Aorta (tissue), 5 donors: ENCODE results near the gene ACSL6. TPM values are rescaled to one million over a fixed set of nuclear protein-coding genes. Genes with fewer than 3 reads are reported as not detected.
A peak's percentile ranks its signal among the peaks of the same experiment; 100 is the strongest.

Experiments
- ATAC-seq: fragments of 200-7000 bp; cut with Tn5 transposase; one replicate; pipeline ENCODE4 v1.9.1; 2022; ENCODE audit warnings: moderate library complexity; ENCODE audit not compliant: low FRiP score
- DNase-seq, 2 donors: peaks; one replicate each; pipeline ENCODE4 v3.0.0-alpha.2; 2020
- H3K27ac ChIP-seq, 2 donors: one replicate each; pipeline ENCODE4 v1.5.1; 2013; ENCODE audit warnings: low read length in 2 of 2, mild to moderate bottlenecking in 2 of 2, moderate library complexity in 2 of 2, control low read depth in 1 of 2, inconsistent platforms in 1 of 2, low read depth in 1 of 2
- H3K27me3 ChIP-seq, 2 donors: one replicate each; pipeline ENCODE4 v1.6.1; 2013; ENCODE audit warnings: control low read depth in 1 of 2, low read length in 1 of 2, mild to moderate bottlenecking in 1 of 2, moderate library complexity in 1 of 2; ENCODE audit not compliant: insufficient read depth in 2 of 2, control insufficient read depth in 1 of 2
- H3K36me3 ChIP-seq, 2 donors: one replicate each; pipeline ENCODE4 v1.6.1; 2013; ENCODE audit warnings: control low read depth in 1 of 2, low read length in 1 of 2, mild to moderate bottlenecking in 1 of 2; ENCODE audit not compliant: insufficient read depth in 2 of 2, control insufficient read depth in 1 of 2
- H3K4me1 ChIP-seq, 2 donors: one replicate each; pipeline ENCODE4 v1.6.1; 2013; ENCODE audit warnings: low read length in 2 of 2, control low read depth in 1 of 2, mild to moderate bottlenecking in 1 of 2, moderate library complexity in 1 of 2; ENCODE audit not compliant: insufficient read depth in 2 of 2, control insufficient read depth in 1 of 2
- H3K4me3 ChIP-seq, 2 donors: one replicate each; pipeline ENCODE4 v1.5.1; 2013; ENCODE audit warnings: low read length in 2 of 2, control low read depth in 1 of 2, mild to moderate bottlenecking in 1 of 2
- H3K9me3 ChIP-seq: one replicate; pipeline ENCODE4 v1.6.1; 2013; ENCODE audit warnings: mild to moderate bottlenecking, low read length; ENCODE audit not compliant: control insufficient read depth
- WGBS, 2 donors: extraction: QIAGEN DNeasy Blood & Tissue Kit; methylation state at CpG; one replicate each; pipeline ENCODE4 v1.1.7; 2013; 5-methylcytosine and 5-hydroxymethylcytosine counted together
- intact Hi-C, 2 donors: fragments of 100-400 bp; cut with DNase I; formaldehyde crosslinking; loops; one replicate each; pipeline versions ENCODE4 v1.14.2 to v1.15.0; 2022
- polyA plus RNA-seq, 2 donors: library from polyadenylated mRNA; stranded (reverse); fragments of 200-250 nt; gene quantifications; one replicate each; pipeline ENCODE4 v1.2.3, GENCODE V29; 2013
- total RNA-seq, 2 donors: library from RNA; stranded (reverse); fragmentation: NEBNext Ultra II Directional; extraction: Animal tissue kit (Norgen Biotek cat#: 25700); gene quantifications; one replicate each; pipeline ENCODE4 v1.2.1, GENCODE V29; 2021
- donor health status: healthy with polysubstance abuse.
- donor health status: Bipolar disorder and iron deficiency.
- donor health status: DM: no; HTN: no; CAD: no.
- donor health status: DM: no; HTN: no; CAD: no.
- donor health status: DM: yes; HTN: yes; CAD: no.

Gene ACSL6
- total and polyA plus RNA-seq, 4 donors, result 0.03 to 2.3 (median 0.27) TPM

DNA sequence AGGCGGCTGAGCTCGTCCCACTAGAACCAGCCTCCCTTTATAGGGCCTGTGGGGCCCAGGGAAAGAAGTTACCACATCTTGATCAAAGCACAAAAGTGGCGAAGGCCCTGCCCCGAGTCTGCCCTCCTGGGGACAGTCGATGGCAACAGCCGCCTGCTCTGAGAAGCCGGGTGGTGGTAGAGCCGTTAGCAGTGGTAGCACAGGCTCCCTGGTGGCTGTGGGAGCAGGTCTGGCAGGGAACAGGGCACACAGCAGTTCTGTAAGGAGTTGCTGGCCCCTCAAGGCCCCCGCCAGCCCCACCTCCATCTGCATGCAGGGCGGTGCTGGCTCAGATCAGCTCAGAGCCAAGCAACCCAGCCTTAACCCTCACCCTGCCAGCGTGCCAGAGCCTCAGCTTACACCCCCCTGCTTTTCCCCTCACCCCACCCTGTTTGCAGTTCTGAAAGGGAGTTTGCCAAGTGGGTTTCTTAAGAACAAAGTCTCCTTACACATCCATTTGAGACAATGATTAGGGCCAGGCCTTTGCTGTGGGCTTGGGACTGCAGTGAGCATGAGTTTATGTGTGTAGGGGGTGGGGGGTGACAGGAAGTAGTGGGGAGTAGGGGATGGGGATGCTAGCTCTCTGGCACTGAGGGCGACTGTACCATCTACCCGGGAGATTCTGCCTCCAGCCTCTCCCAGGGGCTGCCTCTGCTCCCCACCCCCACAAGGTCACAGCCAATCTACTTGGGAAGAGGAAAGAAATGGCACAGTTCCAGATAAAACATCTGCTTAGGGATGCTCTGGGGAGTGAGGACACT, 11.8 kb downstream of the ACSL6 start:
- H3K27ac ChIP-seq, result no peak overlapping the region
- H3K9me3 ChIP-seq, result no peaks in the 10 kb centered on the region
- H3K36me3 ChIP-seq, result no peaks in the 10 kb centered on the region
- intact Hi-C loops, result loop anchor here in 1 of 2 donors (10.0 kb wide), 2 partner anchors 165 to 185 kb away; no protein-coding TSS in a partner anchor
- no peaks in the 10 kb centered on the region for H3K4me1 ChIP-seq
- no peak overlapping the region for H3K4me3 ChIP-seq
- 54 to 62% methylated on average over 13 of the region's 13 CpGs for WGBS, 2 donors
- DNase-seq (peak; percentile 34 to 58), ATAC-seq (no peak)
- H3K27me3 ChIP-seq, result no peaks in the 10 kb centered on the region

- intact Hi-C loops, result loop anchor here in 1 of 2 donors (10.0 kb wide), 1 partner anchor 164 kb away; no protein-coding TSS in a partner anchor
- no peaks in the 10 kb centered on the region for H3K27me3 ChIP-seq
- no peaks in the 10 kb centered on the region for H3K9me3 ChIP-seq
- H3K4me3 ChIP-seq, result no peak overlapping the region
- H3K4me1 ChIP-seq, result no peaks in the 10 kb centered on the region
- no peak overlapping the region for H3K27ac ChIP-seq
- DNase-seq (no peak), ATAC-seq (no peak)
- WGBS, 2 donors, result 87 to 92% methylated on average over 2 of the region's 2 CpGs
- no peaks in the 10 kb centered on the region for H3K36me3 ChIP-seq
These were observed 12.4 kb downstream of the ACSL6 start for GRCh38 chr5:131999041-131999440.

DNA sequence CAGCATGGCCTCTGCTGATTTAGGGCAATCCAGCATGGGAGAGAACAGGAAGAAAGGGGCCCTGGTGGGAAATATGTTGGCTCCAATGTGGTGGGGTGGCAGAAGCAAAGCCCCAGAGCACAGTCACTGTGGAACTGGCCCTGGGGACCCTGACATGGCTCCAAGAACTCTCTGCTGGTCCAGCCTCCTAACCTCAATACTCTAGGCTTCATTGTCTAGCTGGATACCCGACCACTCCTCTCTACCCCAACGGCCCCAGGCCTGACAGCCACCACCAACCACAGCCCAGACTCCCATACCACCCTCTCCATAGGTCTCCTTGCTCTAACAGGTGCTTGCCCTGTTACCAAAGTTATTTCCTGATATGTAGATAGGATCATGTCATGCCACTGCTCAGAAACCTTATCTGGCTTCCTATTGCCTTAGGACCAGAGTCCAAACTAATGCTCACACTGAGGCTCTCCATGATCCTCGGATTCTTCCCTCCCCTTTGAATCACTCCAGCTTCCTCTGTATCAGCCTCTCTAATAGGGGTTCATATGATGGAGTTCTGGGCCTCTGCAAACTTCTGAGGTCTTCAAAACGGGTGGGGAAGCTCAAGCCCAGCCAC, 12.9 kb downstream of the ACSL6 start:
- no peaks in the 10 kb centered on the region for H3K9me3 ChIP-seq
- no peak overlapping the region for H3K27ac ChIP-seq
- intact Hi-C loops, result loop anchor here in 1 of 2 donors (10.0 kb wide), 1 partner anchor 164 kb away; no protein-coding TSS in a partner anchor
- 83 to 85% methylated on average over 4 of the region's 4 CpGs for WGBS, 2 donors
- no peaks in the 10 kb centered on the region for H3K27me3 ChIP-seq
- DNase-seq (peak in 1 of 2 donors; percentile 57), ATAC-seq (no peak)
- no peaks in the 10 kb centered on the region for H3K36me3 ChIP-seq
- H3K4me1 ChIP-seq, result no peaks in the 10 kb centered on the region
- no peak overlapping the region for H3K4me3 ChIP-seq

DNA sequence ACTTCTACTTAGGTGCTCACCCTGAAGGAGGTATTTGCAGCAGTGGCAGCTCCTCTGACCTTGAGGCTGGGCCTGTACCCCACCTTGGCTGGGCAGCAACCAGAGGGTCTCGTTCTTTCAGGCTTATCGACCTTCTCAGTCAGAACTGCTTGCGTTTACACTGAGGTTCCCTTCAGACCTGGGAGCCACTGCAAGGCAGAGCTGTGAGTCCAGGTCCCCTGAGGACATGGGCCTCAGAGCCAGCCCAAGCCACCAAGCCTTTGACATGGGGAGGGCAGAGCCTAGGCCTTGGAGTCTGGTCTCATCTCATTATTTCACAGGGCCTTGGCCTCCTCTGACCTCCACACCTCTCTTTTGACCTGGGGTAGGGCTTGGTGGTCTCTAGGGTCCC, 13.7 kb downstream of the ACSL6 start:
- Histone ChIP-seq H3K9me3 (no peaks in the 10 kb centered on the region), H3K36me3 (no peaks in the 10 kb centered on the region), H3K27me3 (no peaks in the 10 kb centered on the region), H3K27ac (no peak overlapping the region), H3K4me1 (no peaks in the 10 kb centered on the region), H3K4me3 (no peak overlapping the region)
- DNase-seq (peak in 1 of 2 donors; percentile 42), ATAC-seq (no peak)
- 96% methylated on average over 3 of the region's 3 CpGs for WGBS, 2 donors
- intact Hi-C loops, result loop anchor here in 1 of 2 donors (10.0 kb wide), 1 partner anchor 163 kb away; no protein-coding TSS in a partner anchor

DNA sequence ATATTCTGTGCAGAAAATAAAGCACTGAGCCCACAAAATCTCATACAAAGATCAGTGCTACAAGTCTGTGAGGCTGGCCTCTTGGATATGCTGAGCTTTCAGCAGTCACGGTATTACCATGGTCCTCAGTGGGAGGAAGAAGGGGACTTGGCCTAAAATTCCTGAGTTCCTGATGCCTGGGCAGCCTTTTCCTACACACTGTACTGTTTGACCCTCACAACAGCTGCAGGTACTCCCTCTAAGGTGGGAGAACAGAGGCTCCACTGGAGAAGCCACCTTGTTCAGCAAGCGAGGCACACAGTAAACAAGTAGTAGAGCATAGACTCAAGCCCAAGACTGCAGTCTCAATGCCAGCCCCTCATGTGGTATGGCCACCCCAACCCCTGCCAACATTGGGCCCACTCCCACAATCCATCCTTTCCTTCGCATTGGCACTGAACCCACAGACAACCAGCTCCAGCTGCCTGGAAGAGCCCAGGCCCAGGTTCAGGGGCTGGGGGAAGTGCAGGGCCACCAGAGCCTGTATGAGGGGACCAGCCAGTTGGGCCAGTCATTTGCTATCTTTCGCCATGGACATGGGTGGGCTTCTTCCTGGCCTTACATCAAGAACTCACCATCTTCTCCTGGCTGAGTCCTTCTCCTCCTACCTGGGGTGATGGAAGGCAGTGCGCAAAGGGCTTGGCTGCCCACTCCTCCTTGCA, 14.3 kb downstream of the ACSL6 start:
- no peak for ATAC-seq
- intact Hi-C loops, result loop anchor here in 1 of 2 donors (10.0 kb wide), 1 partner anchor 162 kb away; no protein-coding TSS in a partner anchor
- DNase-seq, result peak; percentile 16 to 27
- Histone ChIP-seq H3K9me3 (no peaks in the 10 kb centered on the region), H3K27ac (no peak overlapping the region), H3K4me3 (no peak overlapping the region), H3K36me3 (no peaks in the 10 kb centered on the region), H3K27me3 (no peaks in the 10 kb centered on the region), H3K4me1 (no peaks in the 10 kb centered on the region)
- 96 to 97% methylated on average over 5 of the region's 5 CpGs for WGBS, 2 donors

GRCh38 chr5:131996210-131997025, 15.0 kb downstream of the ACSL6 start:
- Histone ChIP-seq H3K36me3 (no peaks in the 10 kb centered on the region), H3K27me3 (no peaks in the 10 kb centered on the region), H3K9me3 (no peaks in the 10 kb centered on the region), H3K27ac (no peak overlapping the region), H3K4me3 (no peak overlapping the region), H3K4me1 (no peaks in the 10 kb centered on the region)
- DNase-seq (peak; percentile 13 to 24), ATAC-seq (no peak)
- intact Hi-C loops, result loop anchor here in 1 of 2 donors (10.0 kb wide), 1 partner anchor 162 kb away; no protein-coding TSS in a partner anchor
- WGBS, 2 donors, result 69 to 75% methylated on average over 6 of the region's 6 CpGs

DNA sequence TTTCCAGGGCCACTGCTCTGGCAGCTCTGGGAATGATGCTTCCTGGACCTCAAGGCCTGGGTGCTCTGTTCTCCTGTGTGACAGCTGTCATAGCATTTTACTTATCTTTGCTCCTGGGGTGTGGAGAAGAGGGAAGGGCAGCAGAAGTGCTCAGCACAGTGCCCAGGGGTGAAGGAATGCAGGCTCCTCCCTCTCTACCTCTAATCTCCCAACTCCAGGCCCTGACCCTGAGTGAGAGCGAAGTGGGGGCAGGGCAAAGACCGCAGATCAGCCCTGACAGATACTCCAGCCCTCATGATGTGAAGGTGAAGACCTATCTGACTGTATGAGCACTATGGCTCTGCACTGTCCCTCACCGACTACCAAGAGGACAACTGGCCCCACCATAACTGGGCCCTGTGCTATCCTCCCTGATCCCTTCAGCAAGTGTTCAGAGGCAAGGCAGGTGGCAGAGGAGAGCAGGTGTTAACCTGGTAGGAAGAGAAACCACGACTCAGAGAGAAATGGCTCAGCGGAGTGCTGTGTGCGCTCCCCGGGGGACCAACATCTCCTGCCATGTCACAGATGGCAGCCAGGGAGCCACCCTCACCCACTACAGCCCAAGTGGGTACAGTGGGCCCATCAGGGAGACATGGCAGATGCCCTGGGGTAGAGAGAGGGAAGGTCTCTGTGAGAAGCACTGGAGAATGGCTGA, 16.8 kb downstream of the ACSL6 start:
- Histone ChIP-seq H3K27me3 (no peaks in the 10 kb centered on the region), H3K9me3 (no peaks in the 10 kb centered on the region), H3K4me1 (no peaks in the 10 kb centered on the region), H3K27ac (no peak overlapping the region), H3K4me3 (no peak overlapping the region), H3K36me3 (no peaks in the 10 kb centered on the region)
- intact Hi-C loops, result loop anchor here in 1 of 2 donors (10.0 kb wide), 1 partner anchor 160 kb away; no protein-coding TSS in a partner anchor
- 83 to 89% methylated on average over 6 to 7 of the region's 7 CpGs for WGBS, 2 donors
- DNase-seq, result peak; percentile 14 to 37
- ATAC-seq, result no peak
